22Rv1 (cell line): ENCODE measurements around the gene ZNF319.

Experiments used
- CTCF ChIP-seq: fragments of 450-650 bp; IDR thresholded peaks from 2 replicates; pipeline ENCODE4 v1.5.1; 2017; ENCODE audit warnings: mild to moderate bottlenecking
- ZFX ChIP-seq: fragments of 450-650 bp; IDR thresholded peaks from 2 replicates; pipeline ENCODE4 v1.6.1; 2017; ENCODE audit warnings: antibody characterized with exemption, borderline replicate concordance

DNA sequence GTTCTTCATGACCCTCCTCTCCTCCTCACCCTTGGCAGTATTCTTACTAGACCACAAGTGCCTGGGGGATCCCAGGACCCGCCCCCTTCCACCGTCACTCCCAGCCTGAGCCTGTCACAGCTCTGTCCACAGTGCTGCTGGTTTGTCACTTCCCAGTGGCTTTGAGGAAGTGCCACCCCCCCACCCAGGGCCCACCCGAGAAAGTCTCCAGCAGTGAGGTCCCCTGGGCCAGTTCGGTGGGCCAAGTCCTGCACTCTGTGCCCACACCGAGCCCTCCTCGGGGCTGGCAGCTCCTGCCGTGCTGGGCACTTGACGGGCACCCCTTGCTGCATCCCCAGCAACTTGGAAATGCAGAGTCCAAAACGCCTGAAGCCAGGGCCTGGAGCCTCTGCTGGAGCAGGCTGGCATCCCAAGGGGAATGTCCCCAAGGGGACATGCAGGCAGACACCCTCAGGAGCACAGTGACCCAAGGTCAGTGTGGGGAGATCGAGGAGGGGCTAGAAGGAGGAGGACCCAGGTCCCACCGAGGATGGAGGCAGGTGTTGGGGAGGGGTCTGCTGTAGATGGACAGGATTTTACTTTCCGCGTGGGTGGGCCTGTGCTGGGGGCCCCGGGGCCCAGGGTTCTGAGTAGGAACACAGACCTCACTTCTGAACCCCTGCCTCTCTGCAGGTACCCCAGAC is 40.6 kb upstream of the ZNF319 start:
- TF ChIP-seq CTCF (no peak), ZFX (no peak)
